HG03460 (cell line): Measurements from ENCODE around the gene SMAD7.

ENCODE experiments used
- ATAC-seq: cut with Tn5 transposase; IDR thresholded peaks from one replicate; pipeline ENCODE4 v1.9.1; 2021; ENCODE audit not compliant: unreplicated experiment

SMAD7 gene

GRCh38 chr18:48931680-48932461 lies 18.9 kb downstream of the SMAD7 start:
- ATAC-seq, result no peak

DNA sequence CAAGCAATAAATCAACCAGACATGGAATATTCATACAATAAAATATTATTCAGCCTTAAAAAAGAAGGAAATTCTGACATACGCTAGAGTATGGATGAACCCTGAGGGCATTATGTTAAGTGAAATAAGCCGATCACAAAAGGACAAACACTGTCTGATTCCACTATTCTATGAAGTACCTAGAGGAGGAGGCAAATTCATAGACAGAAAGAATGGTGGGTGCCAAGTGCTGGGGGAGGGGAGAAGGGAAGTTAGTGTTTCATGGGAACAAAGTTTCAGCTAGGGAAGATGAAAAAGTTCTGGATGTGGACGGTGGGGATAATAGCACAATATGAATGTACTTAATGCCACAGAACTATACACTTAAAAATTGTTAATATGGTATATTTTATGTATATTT lies 19.8 kb downstream of the SMAD7 start:
- ATAC-seq, result no peak

GRCh38 chr18:48929941-48930713 lies 20.6 kb downstream of the SMAD7 start:
- no peak for ATAC-seq

DNA sequence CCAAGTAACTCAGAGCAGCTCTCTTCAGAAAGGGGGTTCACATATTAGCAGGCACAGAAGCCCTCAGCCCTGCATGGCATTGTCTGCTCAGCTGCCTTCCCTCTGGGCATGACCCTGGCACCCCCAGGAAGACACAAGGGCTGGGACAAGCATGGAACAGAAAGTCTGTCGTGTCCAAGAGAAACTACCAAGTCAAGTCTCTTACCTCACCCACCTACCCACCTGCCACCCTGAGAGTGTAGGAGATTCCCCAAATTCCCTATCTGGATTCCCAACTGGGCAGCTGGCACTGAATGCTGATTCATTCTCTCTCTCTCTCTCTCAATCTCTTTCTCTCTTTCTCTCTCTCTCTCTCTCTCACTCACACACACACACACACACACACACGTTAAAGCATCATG lies 21.6 kb downstream of the SMAD7 start:
- ATAC-seq, result peak; percentile 11

DNA sequence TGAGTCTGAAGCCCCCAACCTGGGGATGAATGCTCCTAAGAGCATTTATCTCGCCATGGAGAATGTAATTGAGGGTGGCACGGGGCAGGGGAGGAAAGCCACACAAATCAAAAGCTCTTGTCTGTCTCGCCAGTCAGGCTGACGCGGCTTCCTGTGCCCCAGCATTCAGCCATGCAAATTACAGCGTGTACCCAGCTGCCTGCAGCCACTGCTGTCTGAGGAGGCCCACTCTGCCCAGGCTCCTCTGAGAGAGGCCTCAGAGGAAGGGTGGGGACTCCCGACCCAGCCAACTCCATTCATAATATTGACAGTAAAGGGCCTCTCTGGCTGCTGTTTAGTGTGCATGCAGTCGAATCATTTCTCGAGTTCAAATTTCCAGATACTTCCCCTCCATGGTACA lies 22.0 kb downstream of the SMAD7 start:
- peak; percentile 76 for ATAC-seq

GRCh38 chr18:48927286-48928080 lies 23.3 kb downstream of the SMAD7 start:
- ATAC-seq, result no peak

DNA sequence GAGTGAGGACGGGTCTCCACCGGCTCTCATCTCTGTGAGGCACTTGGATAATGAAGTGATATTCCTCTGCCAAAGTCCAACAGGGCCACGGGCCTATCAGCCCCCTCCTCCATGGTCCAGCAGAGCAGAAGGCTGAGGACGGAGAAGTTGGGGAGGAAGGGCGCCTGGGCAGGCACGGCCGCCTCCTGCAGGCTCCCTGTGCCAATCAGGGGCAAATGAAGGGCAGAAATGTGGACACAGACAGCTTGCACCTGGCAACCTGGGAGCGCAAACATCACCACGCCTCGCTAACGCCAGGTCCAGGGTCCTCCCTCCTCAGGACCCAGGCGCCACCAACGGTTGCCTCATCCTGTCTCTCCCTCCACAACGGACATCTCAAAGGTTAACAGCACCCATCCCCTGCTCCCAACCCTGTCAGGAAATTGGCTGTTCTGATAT lies 24.3 kb downstream of the SMAD7 start:
- no peak for ATAC-seq

GRCh38 chr18:48925491-48925780 lies 25.3 kb downstream of the SMAD7 start:
- ATAC-seq, result no peak

GRCh38 chr18:48924630-48925490 lies 25.9 kb downstream of the SMAD7 start:
- ATAC-seq, result no peak

DNA sequence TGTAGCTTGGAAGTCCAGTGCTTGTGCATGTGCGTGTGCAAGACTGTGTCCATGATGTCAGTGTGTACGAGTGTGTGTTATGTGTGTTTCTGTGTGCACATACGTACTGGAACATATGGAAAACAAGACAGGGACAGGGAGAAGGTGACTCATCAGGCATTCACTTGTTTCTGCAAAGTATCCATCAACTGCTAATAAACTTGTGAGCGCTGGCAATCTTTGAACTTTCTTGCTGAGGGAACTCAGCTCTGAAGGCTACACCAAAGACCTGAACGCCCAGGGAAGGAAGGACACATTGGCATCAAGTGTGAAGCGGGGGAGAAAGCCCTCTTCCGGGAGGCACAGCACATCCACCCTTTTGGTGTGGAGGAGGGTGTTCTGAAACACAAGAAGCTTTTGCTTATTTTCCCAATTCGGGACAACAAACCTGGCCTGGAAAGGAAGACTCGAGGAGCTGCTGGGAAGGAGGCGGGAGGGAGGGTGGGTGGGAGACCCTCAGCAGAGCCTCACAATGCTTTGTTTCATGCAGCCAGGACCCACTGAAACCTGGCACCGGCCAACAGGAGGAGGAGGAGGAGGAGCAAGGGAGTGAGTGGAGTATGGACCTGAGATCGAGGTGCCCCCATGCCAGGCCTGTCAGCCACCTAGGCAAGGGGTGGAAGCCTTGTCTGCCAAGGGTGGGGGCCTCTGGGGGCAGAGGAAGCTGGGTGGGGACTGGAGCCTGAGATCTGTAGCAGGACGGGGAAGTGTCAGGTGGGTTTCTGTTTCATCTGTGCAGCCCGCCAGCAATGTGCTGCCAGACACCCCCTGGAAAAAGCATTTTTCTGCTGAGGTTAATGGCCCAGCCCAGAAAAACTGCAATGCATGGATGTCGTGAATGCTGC lies 26.8 kb downstream of the SMAD7 start:
- no peak for ATAC-seq

- ATAC-seq, result no peak
Observed at GRCh38 chr18:48922801-48923730, 27.7 kb downstream of the SMAD7 start.

DNA sequence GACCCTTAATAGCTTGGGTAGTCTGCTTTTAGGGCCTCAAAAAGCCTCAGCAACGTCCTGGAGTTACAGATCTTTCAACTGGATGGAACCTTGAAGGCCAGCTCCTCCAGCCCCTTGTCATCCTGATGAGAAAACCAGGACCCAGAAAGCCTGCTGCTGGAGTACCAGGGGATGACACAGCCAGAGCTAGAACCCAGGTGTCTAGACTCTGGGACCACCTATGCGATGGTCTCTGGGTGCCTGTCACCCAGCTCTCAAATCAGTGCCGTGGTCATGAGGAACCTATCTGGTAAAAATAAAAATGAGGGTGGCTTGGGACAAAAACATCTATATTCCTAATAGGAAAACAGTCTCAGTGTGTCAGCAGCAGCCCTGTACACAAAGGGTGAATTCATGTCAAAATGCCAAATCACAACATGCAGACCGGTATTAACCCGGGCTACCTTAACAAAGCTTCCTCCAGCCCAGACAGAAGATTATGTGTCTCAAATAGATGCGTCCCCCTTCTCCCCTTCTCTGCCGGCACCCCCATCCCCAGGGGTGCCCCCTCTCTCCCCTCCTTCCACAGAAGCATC lies 28.5 kb downstream of the SMAD7 start:
- ATAC-seq, result no peak

DNA sequence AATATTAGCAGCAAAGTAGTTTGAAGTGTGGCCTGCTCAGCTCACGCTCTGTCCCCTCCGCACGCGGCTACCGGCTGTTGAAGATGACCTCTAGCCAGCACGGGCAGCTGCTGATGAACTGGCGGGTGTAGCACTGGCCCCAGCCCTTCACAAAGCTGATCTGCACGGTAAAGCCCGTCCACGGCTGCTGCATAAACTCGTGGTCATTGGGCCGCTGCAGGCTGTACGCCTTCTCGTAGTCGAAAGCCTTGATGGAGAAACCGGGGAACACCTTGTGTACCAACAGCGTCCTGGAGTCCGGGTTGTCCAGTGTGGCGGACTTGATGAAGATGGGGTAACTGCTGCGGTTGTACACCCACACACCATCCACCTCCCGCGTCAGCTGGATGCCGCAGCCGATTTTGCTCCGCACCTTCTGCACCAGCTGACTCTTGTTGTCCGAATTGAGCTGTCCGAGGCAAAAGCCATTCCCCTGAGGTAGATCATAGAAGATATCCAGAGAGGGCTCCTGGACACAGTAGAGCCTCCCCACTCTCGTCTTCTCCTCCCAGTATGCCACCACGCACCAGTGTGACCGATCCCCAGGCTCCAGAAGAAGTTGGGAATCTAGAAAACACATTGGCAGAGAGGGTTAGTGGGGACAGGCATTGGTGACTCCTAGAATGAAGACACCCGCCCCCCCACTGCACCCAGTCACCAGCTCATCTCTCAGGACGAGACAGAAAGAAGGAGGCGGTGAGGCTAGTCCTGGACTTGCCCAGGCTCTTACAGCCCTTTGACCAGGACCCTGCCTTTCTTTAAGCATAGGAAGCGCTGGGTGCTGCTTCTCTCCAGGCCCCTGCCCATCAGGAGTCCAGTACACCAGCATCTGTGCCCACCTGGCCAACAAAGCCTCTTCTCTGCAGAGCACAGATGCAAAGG lies 29.2 kb downstream of the SMAD7 start:
- ATAC-seq, result no peak

DNA sequence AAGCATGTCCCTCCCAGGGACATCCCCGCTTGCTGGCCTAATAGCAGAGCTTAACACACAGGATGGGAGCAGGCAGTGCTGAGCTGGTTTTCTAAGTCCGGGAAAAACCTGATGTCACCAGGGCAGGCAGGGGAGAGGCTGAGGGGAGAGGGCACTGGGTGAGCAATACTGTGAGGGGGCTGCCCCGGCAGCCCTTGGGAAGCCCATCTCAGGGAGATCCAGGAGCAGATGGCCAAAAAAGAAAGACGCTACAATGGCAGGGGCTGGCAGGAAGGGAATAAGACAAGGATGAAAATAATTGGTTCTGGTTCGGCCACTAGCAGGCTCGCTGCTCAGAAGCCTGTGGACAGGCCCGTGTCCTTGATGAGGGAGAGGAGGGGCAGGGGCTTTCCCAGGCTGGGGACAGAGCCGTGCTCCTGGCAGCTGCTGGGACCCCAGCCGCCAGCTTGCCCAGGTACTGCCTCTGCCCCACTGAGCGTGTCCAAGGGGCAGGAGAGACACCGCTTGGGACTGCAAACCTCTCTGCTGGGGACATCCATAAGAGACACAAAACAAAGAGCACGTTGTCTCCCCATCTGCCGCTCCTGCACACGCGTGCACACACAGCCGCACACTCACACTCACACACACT lies 30.2 kb downstream of the SMAD7 start:
- ATAC-seq, result no peak

GRCh38 chr18:48919547-48919946 lies 31.2 kb downstream of the SMAD7 start:
- no peak for ATAC-seq

GRCh38 chr18:48918660-48919456 lies 31.9 kb downstream of the SMAD7 start:
- no peak for ATAC-seq
